IPS DF 6.9 (cell line): ENCODE data around the gene CHSY3.

Experiments used
- DNase-seq: peaks from one replicate; pipeline ENCODE4 v3.0.0-alpha.2; 2013; ENCODE audit warnings: low read depth, low spot score
- H3K27ac ChIP-seq: one replicate; pipeline ENCODE4 v1.5.1; 2013; ENCODE audit warnings: low read length, control low read depth
- H3K27me3 ChIP-seq: 2 replicates; pipeline ENCODE4 v1.6.1; 2013; ENCODE audit warnings: mild to moderate bottlenecking, low read length; ENCODE audit not compliant: control insufficient read depth, insufficient read depth
- H3K36me3 ChIP-seq: 2 replicates; pipeline ENCODE4 v1.6.1; 2013; ENCODE audit warnings: low read length; ENCODE audit not compliant: control insufficient read depth, insufficient read depth
- H3K4me1 ChIP-seq: 2 replicates; pipeline ENCODE4 v1.6.1; 2013; ENCODE audit warnings: low read length; ENCODE audit not compliant: control insufficient read depth, insufficient read depth
- H3K4me3 ChIP-seq: 2 replicates; pipeline ENCODE4 v1.5.1; 2013; ENCODE audit warnings: mild to moderate bottlenecking, low read length
- H3K9me3 ChIP-seq: 2 replicates; pipeline ENCODE4 v1.6.1; 2013; ENCODE audit warnings: low read length, inconsistent platforms; ENCODE audit not compliant: control insufficient read depth, insufficient read depth
- WGBS: extraction: QIAGEN DNeasy Blood & Tissue Kit; methylation state at CpG from one replicate; pipeline ENCODE4 v1.1.7; 2013; ENCODE audit warnings: mixed read lengths, missing lambda C conversion rate; ENCODE audit not compliant: insufficient read length, insufficient coverage; 5-methylcytosine and 5-hydroxymethylcytosine counted together

Gene CHSY3

DNA sequence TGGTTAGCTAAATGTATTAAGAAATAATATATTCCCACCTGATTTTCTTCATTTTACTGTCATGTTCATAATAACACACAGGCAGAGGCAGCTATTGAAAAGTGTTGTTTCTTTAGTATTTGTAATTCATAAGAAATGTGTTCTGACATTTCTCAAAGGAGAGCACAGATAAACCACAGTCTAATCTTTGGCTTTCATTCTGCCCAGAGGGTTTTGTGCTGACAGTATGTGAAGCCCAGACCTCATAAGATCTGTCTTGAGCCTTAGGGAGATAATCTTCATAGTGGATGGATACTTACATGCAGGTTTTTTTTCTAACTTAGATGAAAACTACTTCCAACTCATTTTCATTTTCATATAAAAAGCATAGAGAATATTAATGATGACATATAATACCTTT lies 206.1 kb downstream of the CHSY3 start:
- Histone ChIP-seq H3K27ac (no peak overlapping the region), H3K4me1 (no peaks in the 10 kb centered on the region), H3K27me3 (no peaks in the 10 kb centered on the region), H3K4me3 (no peak overlapping the region), H3K9me3 (no peaks in the 10 kb centered on the region), H3K36me3 (no peaks in the 10 kb centered on the region)
- no peak for DNase-seq

GRCh38 chr5:130111746-130112145 lies 207.5 kb downstream of the CHSY3 start:
- Histone ChIP-seq H3K27me3 (no peaks in the 10 kb centered on the region), H3K4me3 (no peak overlapping the region), H3K27ac (no peak overlapping the region), H3K4me1 (no peaks in the 10 kb centered on the region), H3K9me3 (no peaks in the 10 kb centered on the region), H3K36me3 (no peaks in the 10 kb centered on the region)
- DNase-seq = no peak
- no CpG with 5 or more reads among the region's 3 CpGs for WGBS

DNA sequence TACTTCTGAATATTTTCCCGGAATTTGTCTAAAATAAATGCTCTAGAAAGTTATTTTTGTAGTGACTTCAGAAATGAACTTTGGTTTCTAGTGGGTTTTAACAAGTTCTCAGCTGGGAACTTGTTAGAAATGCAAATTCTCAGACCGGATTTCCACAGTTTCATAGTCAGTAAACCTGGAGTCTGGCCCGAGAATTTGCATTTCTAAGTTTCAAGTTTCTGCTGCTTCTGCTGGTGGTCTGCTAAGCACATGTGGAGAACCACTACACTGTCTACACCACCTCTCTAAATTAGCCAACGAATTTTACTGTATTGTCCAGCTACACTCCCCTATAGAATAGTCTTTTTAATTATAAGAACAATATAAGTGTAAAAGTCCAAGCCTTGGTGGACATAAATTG lies 208.0 kb downstream of the CHSY3 start:
- Histone ChIP-seq H3K27me3 (no peaks in the 10 kb centered on the region), H3K4me1 (no peaks in the 10 kb centered on the region), H3K27ac (no peak overlapping the region), H3K4me3 (no peak overlapping the region), H3K36me3 (no peaks in the 10 kb centered on the region), H3K9me3 (no peaks in the 10 kb centered on the region)
- no peak for DNase-seq
- WGBS = no CpG with 5 or more reads among the region's 4 CpGs

- Histone ChIP-seq H3K4me3 (no peak overlapping the region), H3K9me3 (no peaks in the 10 kb centered on the region), H3K36me3 (no peaks in the 10 kb centered on the region), H3K27ac (no peak overlapping the region), H3K4me1 (no peaks in the 10 kb centered on the region), H3K27me3 (no peaks in the 10 kb centered on the region)
- WGBS = no CpG with 5 or more reads among the region's 8 CpGs
- no peak for DNase-seq
Observed at GRCh38 chr5:130115686-130116085, 211.4 kb downstream of the CHSY3 start.

DNA sequence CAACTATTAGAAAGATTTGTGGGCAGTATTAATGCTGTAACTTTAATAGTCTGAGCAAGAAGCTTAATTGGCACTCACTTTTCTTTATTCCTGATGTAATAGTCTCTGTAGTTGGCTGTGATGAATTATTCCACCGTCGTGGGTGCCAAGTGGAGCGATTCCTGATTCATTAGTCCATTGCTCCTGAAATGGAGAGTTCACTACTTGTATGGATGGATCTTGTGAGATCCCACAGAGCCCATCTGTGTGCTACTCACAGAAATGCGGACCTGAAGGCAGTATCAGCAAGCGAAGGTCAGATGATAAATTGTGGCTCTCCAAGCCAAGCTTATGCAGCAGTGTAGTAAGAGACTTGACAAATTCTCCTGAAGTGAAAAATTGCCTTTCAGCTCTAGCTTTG lies 212.2 kb downstream of the CHSY3 start:
- H3K36me3 ChIP-seq = no peaks in the 10 kb centered on the region
- no peak overlapping the region for H3K4me3 ChIP-seq
- WGBS = no CpG with 5 or more reads among the region's 5 CpGs
- no peaks in the 10 kb centered on the region for H3K27me3 ChIP-seq
- no peaks in the 10 kb centered on the region for H3K9me3 ChIP-seq
- H3K4me1 ChIP-seq = no peaks in the 10 kb centered on the region
- H3K27ac ChIP-seq = no peak overlapping the region
- no peak for DNase-seq

GRCh38 chr5:130116972-130117371 lies 212.7 kb downstream of the CHSY3 start:
- Histone ChIP-seq H3K36me3 (no peaks in the 10 kb centered on the region), H3K27me3 (no peaks in the 10 kb centered on the region), H3K4me3 (no peak overlapping the region), H3K4me1 (no peaks in the 10 kb centered on the region), H3K27ac (no peak overlapping the region), H3K9me3 (no peaks in the 10 kb centered on the region)
- DNase-seq = no peak
- no CpG with 5 or more reads among the region's 1 CpG for WGBS

- Histone ChIP-seq H3K9me3 (no peaks in the 10 kb centered on the region), H3K27ac (no peak overlapping the region), H3K4me3 (no peak overlapping the region), H3K36me3 (no peaks in the 10 kb centered on the region), H3K4me1 (no peaks in the 10 kb centered on the region; the same call in 1 of the 2 replicates), H3K27me3 (no peaks in the 10 kb centered on the region)
- no peak for DNase-seq
- no CpG with 5 or more reads among the region's 1 CpG for WGBS
Observed at GRCh38 chr5:130126746-130127145, 222.5 kb downstream of the CHSY3 start.

DNA sequence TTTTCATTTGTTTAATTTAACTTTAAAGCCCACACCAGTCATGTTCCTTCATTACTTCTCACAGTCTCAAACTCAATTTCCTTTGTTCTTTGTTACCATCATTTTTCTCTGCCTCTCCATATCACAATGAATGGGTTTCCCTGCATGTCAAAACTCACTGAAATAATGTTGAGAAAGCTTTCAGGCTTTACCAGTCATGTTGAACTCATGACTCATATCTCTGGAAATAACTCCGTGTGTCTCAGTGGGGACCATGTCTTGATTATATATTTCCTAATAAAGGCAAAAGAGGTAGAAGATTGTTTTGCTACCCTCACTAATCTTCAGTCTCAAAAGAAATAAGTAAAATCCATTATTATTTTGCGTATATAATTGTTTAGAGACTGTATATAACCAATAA lies 231.2 kb downstream of the CHSY3 start:
- Histone ChIP-seq H3K9me3 (no peaks in the 10 kb centered on the region), H3K4me3 (no peak overlapping the region), H3K27me3 (no peaks in the 10 kb centered on the region), H3K36me3 (no peaks in the 10 kb centered on the region), H3K27ac (no peak overlapping the region), H3K4me1 (no peaks in the 10 kb centered on the region)
- no peak for DNase-seq
- WGBS = no CpG with 5 or more reads among the region's 2 CpGs

DNA sequence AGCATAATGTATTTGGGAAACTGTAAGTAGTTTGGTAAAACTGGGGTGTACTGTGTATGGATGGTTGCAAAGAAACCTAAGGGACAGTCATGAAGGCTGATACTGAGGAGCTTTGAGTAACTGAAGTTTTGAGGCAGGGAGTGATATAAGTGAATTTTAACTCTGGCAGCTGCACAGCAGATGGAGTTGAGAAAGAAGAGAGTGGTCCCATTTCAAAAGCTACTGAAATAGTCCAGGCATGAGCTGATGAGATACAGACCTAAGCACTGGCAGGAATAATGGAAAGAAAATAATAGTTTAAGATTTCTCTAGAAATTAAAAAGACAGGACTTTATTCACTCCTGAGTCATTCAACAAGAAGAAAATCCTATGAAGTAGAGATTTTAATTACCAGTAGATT lies 232.0 kb downstream of the CHSY3 start:
- Histone ChIP-seq H3K4me1 (no peaks in the 10 kb centered on the region), H3K4me3 (no peak overlapping the region), H3K27ac (no peak overlapping the region), H3K36me3 (no peaks in the 10 kb centered on the region), H3K27me3 (no peaks in the 10 kb centered on the region), H3K9me3 (no peaks in the 10 kb centered on the region)
- DNase-seq = no peak

GRCh38 chr5:130137681-130138080 lies 233.4 kb downstream of the CHSY3 start:
- no peaks in the 10 kb centered on the region for H3K4me1 ChIP-seq
- no CpG with 5 or more reads among the region's 1 CpG for WGBS
- H3K27me3 ChIP-seq = no peaks in the 10 kb centered on the region
- no peaks in the 10 kb centered on the region for H3K9me3 ChIP-seq
- DNase-seq = no peak
- H3K4me3 ChIP-seq = no peak overlapping the region
- no peak overlapping the region for H3K27ac ChIP-seq
- no peaks in the 10 kb centered on the region for H3K36me3 ChIP-seq

DNA sequence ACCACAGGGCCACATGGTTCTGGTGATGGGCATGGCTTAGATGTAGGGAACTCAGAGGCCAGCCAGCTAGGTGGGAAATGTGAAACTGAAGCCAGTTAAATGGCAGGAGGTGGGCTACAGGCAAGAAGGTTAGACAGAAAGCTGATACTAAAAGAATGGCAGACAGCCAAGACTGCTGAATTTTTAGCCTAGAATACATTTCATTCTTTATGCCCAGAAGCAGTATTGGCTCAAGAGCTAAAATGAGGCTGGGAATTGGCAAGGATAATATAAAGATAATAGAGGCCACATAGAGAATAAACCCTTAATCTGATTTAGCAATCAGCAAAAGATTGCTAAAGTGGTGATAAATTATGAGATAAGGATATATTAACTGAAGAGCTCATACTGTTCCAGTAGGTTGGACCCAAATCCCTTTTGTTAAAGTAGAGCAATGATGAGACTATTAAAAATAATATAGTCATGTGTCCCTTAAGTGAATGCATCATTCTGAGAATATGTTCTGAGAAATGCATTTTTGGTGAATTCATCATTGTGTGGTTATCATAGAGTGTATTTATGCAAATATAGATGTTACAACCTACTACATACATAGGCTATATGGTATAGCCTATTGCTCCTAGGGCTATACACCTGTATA lies 234.3 kb downstream of the CHSY3 start:
- no peak overlapping the region for H3K4me3 ChIP-seq
- no peaks in the 10 kb centered on the region for H3K9me3 ChIP-seq
- H3K36me3 ChIP-seq = no peaks in the 10 kb centered on the region
- no peak overlapping the region for H3K27ac ChIP-seq
- DNase-seq = no peak
- H3K27me3 ChIP-seq = no peaks in the 10 kb centered on the region
- H3K4me1 ChIP-seq = no peaks in the 10 kb centered on the region
